NCI-H2107 (cell line): ENCODE measurements around the gene HOOK2.

ENCODE experiments used
- DNase-seq: peaks from one replicate; lab custom pipeline; 2025; lab: John Stamatoyannopoulos, UW

Gene HOOK2

GRCh38 chr19:12794196-12794941, 19.0 kb upstream of the HOOK2 start:
- no peak for DNase-seq

- DNase-seq: peak; percentile 79
Measured at GRCh38 chr19:12793290-12794195, 18.2 kb upstream of the HOOK2 start.

GRCh38 chr19:12792853-12793289, 17.5 kb upstream of the HOOK2 start:
- no peak for DNase-seq

GRCh38 chr19:12792051-12792852, 16.9 kb upstream of the HOOK2 start:
- DNase-seq: peak; percentile 54

GRCh38 chr19:12791345-12792050, 16.1 kb upstream of the HOOK2 start, which contains the start of gene JUNB:
Gene JUNB (plus strand): TSS chr19:12791486. CDS start chr19:12791772, 286 bp downstream.
- DNase-seq: peak; percentile 82

GRCh38 chr19:12790628-12791344, 15.4 kb upstream of the HOOK2 start:
- DNase-seq: no peak

GRCh38 chr19:12789904-12790619, 14.7 kb upstream of the HOOK2 start:
- peak; percentile 88 for DNase-seq

GRCh38 chr19:12789098-12789903, 13.9 kb upstream of the HOOK2 start:
- DNase-seq: no peak

- no peak for DNase-seq
Measured at GRCh38 chr19:12788682-12789097, 13.3 kb upstream of the HOOK2 start.

GRCh38 chr19:12788042-12788681, 12.8 kb upstream of the HOOK2 start:
- DNase-seq: no peak

GRCh38 chr19:12787458-12787857, 12.1 kb upstream of the HOOK2 start:
- DNase-seq: no peak

GRCh38 chr19:12786952-12787351, 11.6 kb upstream of the HOOK2 start:
- DNase-seq: no peak

- no peak for DNase-seq
Measured at GRCh38 chr19:12786141-12786870, 11.0 kb upstream of the HOOK2 start.

- DNase-seq: no peak
Measured at GRCh38 chr19:12785431-12786031, 10.2 kb upstream of the HOOK2 start.

GRCh38 chr19:12784871-12785430, 9.6 kb upstream of the HOOK2 start:
- no peak for DNase-seq

GRCh38 chr19:12784394-12784870, 9.1 kb upstream of the HOOK2 start:
- DNase-seq: no peak

- no peak for DNase-seq
Measured at GRCh38 chr19:12783849-12784393, 8.6 kb upstream of the HOOK2 start.
